ENCODE data around the gene ASXL1.
"Not testable (repeated sequence)": the region's sequence is repeated elsewhere in the genome, so short reads cannot be mapped to it uniquely, and the experiment has no call there.

The ASXL1 gene

DNA sequence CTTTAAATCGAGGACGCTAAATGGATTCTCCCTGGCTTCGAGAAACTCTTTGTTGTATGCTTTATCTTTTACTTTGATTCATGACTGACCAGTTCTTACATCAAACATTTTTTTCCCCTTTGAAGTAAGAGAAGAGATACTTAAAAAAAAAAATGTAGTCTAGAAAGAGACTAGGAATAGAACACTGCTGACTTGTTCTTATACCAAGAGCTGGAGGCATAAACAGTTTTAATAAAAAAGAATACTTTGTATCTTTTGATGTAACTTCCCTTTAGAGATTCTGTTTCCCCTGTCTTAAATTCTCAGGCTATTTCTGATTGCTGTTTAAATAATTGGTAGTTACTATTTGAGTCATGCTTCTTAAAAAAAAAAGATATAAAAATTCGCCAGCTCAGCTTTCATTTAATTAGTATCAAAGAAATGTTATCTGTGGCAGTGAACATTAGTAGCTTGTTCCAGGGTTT is 4.8 kb downstream of the ASXL1 start:
- no peak for DNase-seq (ENCODE audit: low spot score)

DNA sequence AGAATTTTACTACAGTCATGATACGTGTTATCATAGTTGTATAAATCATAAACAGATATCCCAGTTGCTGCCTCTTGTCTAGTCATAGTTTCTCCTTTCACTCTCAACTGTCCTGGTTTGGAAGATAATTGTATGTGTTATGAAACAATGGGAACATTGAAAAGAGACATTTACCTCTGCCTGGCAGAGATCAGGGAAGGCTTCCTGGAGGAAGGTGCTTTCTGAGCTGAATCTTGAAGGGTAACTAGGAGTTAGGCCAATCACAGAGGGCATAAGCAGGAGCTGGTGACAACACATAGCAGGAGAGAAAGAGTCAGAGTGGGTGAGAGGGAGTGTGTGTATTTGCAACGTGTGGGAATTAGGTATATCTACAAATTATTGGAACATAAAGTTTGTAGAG is 5.4 kb downstream of the ASXL1 start:
- DNase-seq (ENCODE audit: low spot score): no peak

DNA sequence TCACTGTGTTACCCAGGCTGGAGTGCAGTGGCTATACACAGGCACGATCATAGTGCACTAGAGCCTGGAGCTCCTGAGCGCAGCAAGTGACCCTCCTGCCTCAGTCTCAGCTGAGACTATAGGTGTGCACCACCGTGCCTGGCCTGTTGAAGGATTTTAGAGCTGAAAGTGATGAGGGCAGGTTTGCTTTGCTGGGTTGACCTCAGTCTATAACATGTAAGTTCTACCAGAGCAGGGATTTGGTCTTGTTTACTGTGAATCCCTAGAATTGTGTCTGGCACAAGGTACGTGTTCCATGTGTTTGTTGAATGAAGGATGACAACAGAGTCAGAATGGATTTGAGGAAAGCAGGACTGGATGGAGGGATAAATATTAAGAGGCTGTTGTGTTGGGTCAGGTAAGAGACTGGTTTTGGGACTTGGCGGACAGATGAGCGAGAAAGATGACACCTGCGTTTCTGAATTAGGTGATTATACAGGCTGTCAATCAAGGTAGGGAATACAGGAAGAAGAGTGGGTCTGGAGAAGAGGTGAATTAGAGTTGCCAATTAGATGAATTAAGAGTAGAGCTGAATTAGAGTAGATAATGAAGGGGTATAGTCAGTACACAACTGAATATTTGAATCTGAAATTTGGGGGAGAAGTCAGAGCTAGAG is 6.5 kb downstream of the ASXL1 start:
- DNase-seq (ENCODE audit: low spot score): no peak

DNA sequence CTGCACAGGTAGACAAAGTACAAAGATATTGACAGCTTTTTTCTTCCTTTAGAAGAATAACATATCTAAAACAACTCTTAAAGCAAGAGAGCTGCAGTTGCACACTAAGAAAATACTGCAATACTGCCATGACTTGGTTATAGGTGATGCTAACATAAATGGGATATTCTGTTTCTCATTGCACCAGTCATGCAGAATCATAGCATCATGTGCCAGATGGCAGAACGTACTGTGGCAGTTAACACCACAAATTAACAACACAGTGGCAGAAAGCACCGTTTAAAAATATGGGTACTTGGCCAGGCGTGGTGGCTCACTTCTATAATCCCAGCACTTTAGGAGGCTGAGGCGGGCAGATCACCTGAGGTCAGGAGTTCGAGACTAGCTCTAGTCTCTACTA is 7.4 kb downstream of the ASXL1 start:
- no peak for DNase-seq (ENCODE audit: low spot score)

DNA sequence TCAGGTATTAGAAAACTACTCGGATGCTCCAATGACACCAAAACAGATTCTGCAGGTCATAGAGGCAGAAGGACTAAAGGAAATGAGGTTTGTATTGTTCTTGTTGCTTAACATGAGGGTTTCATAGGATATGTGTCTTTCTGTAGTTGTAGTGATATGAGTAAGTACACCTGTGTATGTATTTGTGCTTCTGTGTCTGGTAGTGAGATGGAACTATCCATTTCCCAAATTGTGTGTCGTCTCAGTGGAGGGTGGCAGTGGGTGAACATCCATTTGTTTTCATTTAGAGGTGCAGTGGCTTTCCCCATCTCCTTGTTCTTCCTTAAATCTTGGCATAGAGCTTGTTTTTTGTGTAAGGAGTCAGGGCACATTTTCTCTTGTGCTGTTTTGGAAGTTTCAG is 8.2 kb downstream of the ASXL1 start:
- DNase-seq (ENCODE audit: low spot score): no peak

DNA sequence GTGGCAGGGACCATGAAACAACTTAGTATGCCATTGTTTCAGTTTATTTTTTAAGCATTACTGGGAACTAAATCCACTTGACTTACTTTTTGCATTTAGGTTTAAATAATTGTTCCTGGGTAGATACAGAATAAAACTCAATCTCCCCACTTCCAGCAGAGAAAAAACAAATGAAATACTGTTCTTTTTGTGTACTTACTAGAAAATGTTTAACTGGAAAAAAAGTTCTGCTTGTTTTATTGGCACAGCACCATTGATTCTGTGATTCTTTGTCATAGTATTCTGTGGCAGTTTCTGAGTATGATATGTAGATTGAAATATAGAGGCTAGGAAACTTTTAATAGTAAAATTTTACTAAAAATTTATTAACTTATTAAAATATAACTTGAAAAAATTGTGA is 10.2 kb downstream of the ASXL1 start:
- no peak for DNase-seq (ENCODE audit: low spot score)

DNA sequence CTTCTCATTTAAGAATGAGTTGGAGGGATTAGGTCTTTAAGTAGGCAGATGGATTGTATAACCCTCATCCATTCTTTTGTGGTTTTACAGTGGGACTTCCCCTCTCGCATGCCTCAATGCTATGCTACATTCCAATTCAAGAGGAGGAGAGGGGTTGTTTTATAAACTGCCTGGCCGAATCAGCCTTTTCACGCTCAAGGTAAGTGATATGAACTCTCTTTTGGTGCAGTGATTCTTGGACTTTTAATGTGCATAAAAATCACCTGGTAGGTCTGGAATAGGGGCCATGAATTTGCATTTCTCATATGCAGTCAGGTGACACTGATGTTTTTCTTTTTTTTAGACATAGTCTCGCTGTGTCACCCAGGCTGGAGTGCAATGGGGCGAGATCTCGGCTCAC is 10.8 kb downstream of the ASXL1 start:
- DNase-seq (ENCODE audit: low spot score): no peak

DNA sequence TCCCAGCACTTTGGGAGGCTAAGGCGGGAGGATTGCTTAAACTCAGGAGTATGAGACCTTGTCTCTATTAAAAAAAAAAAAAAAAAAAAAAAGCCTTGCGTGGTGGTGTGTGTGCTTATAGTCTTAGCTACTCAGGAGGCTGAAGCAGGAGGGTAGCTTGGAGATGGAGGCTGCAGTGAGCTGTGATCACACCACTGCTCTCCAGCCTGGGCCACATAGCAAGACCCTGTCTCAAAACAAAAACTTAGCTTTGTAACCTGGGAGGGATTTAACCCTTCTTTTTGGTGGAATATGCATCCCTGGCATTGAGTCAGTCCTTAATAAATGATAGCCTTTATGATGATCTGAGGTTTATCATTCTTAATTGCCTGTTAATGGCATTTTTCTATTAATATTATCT is 12.8 kb downstream of the ASXL1 start:
- DNase-seq (ENCODE audit: low spot score): no peak

DNA sequence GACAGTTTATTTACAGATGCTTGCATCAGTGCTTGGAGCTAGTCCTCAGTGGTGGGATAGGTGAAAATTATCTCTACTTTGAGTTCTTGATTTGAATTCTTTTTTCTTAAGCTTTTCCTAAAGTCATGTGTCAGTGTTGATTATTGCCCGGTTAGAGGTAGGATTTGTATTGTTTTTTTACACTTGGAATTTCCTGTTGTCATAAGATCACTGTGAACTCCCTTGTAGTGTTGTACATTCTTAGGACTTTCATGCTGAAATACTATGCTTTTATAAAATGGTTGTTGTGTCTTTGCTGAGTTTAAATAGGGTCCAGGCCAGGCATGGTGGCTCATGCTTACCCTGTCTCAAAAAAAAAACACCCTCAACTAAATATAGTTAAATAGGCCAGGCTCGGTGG is 20.3 kb downstream of the ASXL1 start:
- no peak for DNase-seq (ENCODE audit: low spot score)

DNA sequence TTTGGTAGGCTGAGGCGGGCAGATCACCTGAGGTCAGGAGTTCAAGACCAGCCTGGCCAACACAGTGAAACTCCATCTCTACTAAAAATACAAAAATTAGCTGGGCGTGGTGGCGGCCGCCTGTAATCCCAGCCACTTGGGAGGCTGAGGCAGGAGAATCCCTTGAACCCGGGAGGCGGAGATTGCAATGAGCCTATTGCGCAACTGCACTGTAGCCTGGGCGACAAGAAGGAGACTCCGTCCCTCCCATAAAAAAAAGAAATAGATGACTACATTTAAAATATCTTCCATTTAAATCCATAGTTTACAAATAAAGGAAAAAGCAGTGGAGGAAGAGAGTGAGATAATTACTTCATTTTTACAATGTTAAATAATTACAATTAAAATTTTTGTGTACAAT is 21.9 kb downstream of the ASXL1 start:
- DNase-seq (ENCODE audit: low spot score): not testable (repeated sequence)

DNA sequence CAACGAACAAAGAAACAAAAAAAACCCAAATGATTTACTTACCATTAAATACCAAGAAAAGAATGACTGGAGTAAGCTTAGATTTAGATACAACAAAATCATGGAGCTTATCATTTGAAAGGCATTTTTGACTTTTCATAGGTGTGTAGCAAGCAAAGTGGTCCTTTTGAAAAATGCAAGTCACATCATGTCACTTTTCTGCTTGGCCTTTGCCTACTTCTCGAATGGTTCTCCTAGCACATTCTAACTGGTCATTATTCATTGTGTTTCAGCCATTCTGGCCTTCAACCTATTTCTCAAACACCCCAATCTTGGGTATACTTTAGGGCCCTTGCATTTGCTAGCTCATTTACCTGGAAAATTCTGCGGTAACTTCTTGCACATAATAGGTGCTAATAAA is 22.6 kb downstream of the ASXL1 start:
- DNase-seq (ENCODE audit: low spot score): no peak

DNA sequence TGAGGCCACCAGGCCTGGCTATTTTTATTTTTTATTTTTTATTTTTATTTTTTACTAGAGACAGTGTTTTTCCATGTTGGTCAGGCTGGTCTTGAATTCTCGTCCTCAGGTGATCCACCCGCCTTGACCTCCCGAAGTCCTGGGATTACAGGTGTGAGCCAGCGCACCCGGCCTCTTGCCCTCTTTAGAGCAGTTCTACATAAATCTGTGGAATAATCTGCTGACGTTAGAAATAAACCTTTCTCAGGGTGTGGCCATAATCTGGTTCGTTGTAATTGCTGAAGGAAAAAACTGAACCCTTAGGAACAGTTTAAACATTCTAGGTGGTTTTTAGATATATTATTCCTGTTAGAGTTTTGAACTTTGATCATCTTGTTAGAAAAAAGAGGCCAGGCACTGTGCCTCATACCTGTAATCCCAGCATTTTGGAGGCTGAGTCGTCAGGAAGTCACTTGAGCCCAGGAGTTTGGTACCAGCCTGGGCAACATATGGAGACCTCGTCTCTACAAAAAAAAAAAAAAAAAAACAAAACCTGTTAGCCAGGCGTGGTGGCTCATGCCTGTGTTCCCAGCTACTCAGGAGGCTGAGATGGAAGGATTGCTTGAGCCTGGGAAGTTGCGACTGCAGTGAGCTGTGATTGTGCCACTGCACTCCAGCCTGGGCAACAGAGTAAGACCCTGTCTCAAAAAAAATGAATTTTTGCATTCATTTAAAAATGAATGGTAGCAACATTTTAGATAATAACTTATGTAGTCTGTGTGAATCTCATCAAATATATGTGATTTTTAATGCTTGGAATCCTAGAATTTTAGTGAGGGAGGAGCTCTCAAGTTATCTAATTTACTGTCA is 24.2 kb downstream of the ASXL1 start:
- no peak for DNase-seq (ENCODE audit: low spot score)

DNA sequence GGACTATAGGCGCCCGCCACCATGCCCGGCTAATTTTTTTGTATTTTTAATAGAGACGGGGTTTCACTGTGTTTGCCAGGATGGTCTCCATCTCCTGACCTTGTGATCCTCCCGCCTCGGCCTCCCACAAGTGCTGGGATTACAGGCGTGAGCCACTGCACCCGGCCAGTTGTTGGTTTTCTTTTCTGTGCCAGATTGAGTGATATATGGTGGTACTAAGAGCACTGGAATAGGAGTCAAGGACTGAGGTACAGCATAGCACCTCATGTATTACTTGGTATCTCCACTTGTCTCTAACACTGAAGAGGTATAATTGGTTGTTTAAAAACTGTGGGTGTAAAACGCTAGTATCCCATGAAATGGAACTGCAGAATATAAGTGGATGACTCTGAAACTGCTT is 25.3 kb downstream of the ASXL1 start:
- not testable (repeated sequence) for DNase-seq (ENCODE audit: low spot score)

DNA sequence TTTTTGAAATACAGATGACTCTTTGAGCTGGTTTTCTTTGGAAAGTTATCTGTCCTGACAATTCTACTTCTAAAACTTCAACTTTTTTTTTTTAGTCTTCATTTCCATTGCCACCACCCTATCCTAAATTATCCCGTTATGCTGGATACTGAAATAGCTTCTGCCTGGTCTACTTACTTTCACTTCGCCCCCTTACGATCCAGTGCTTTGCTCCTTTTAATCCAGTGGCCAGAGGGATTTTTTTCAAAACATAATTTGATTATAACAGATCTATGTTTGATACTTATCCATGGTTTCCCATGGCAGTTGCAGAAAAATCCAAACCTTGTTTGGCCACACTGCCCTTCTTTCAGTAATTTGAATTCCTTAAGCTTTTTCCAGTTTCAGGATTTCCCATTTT is 27.4 kb downstream of the ASXL1 start:
- DNase-seq (ENCODE audit: low spot score): no peak

DNA sequence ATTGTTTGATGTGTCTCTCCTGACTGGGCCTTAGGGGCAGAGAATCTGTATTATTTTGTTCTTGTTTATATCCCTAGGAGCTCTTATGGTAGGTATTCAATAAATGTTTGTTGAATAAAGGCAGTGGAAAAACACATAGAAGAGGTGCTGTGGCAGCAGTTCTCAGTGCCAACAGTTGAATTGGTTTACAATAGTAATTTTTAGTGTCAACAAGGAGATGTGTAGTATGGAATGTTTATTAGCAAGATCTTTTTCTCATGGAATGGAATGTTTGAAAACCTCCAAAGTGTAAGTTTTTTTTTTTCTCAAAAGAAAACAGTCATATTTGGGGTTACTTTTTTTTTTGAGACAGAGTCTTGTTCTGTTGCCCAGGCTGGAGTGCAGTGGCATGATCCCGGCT is 28.0 kb downstream of the ASXL1 start:
- no peak for DNase-seq (ENCODE audit: low spot score)

DNA sequence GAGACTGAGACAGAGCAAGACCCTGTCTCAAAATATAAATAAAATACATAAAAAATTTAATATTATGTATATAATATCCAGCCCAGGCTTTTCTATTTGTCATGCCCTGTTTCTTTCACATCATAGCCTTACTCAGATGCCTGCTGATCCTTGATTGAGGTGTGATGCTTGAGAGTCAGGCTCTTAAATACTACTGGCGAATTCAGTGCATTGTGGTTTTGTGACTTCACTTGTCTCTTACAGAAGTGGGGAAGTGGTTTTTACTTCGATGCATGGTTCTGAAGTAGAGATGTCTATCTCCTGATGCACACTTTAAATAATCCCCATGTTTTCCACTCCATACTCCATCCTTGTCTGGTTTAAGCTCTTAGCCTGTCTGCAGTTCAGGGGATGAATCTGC is 29.1 kb downstream of the ASXL1 start:
- DNase-seq (ENCODE audit: low spot score): no peak

DNA sequence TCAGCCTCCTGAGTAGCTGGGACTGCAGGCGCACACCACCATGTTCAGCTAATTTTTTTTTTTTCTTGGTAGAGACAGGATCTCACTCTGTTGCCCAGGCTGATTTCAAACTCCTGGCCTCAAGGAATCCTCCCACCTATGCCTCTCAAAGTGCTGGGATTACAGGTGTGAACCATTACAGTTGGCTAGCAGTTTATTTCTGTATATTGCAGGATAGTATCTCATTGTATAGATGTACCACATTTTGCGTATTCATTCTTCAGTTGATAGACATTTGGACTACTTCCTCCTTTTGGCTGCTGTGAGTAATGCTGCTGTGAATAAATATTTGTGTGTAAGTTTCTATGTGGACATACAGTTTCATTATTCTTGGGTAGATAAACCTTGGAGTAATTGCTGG is 32.9 kb downstream of the ASXL1 start:
- no peak for DNase-seq (ENCODE audit: low spot score)

DNA sequence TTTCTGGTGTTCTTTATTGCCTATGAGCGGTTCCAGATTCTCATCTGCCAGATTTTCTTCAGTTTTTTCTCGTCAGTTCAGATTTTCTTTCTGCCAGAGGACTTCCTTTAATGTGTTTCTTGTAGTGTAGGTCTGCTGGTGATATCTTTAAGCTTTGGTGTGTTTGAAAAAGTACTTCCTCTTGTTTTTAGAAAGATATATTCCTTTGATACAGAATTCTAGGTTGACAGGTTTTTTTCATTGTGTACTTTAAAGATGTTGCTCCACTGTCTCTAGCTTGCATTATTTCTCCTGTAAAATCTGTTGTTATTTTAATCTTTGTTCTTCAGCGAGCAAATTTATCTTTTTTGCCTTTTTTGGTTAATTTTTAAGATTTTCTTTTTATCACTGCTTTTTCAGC is 36.9 kb downstream of the ASXL1 start:
- no peak for DNase-seq (ENCODE audit: low spot score)

DNA sequence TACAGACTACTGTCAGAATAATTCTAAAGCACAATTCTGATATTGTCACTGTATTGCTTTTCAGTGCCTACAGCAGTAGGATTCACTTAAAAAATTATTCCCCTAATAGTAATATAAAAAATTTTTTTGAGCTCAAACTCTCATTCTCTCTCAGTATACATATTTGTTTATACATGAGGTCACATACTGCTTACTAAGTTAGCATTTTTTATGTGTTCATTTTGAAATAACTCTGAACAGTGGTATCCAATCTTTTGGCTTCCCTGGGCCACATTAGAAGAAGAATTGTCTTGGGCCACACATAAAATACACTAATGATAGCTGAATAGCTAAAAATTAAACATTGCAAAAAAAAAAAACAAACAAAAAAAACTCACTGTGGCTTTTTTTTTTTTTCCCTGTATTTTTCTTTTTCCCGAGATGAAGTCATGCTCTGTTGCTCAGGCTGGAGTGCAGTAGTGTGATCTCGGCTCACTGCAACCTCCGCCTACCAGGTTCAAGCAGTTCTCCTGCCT is 38.6 kb downstream of the ASXL1 start:
- no peak for DNase-seq (ENCODE audit: low spot score)

DNA sequence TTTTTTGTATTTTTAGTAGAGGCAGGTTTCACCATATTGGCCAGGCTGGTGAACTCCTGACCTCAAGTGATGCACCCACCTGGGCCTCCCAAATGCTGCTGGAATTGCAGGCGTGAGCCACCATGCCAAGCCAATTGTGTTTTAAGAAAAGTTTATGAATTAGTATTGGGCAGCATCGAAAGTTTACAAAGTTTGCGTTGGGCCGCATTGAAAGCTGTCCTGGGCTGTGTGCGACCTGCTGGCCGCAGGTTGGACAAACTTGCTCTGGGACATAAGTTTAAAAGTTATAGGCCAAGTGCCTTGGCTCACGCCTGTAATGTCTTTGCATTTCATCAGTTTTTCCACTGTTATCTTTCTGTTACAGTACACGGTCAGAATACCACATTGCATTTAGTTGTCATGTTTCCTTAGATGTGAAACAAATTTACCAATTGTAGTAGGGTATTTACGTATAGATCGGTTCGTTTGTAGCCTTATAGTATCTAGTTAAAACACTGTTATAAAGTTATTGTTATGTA is 39.5 kb downstream of the ASXL1 start:
- DNase-seq (ENCODE audit: low spot score): no peak

DNA sequence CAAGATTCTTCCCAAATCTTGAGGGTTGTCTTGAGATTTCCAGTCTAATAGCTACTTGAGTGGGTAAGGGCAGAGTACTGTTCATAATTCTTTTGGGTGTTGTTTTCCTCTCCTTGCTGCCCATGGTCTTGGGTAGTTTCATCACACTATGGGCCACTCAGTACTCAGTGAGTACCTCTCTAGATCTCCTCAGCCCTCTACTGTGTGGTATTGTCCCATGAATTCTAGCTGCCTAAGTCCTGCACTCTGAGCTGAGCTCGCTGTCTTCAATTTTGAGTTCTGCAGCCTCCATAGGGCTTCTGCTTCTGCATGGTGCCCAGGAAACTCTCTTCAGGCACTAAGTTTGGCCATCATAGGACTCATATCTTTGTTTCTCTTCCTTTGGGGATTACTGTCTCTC is 42.3 kb downstream of the ASXL1 start:
- DNase-seq (ENCODE audit: low spot score): no peak

DNA sequence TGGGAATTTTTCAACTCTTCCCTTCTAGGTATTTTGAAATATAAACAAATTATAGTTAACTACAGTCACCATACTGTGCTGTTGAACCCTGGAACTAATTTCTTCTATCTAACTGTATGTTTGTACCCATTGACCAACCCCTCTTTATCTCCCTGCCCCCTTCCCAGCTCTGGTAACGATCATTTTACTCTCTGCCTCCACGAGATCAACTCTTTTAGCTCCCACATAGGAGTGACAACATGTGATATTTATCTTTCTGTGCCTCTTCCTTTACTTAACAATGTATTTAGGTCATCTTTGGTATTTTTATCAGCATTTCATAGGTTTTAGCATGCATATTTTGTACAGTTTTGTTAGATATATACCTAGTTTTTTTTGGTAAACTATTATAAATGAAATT is 45.9 kb downstream of the ASXL1 start:
- DNase-seq (ENCODE audit: low spot score): no peak

DNA sequence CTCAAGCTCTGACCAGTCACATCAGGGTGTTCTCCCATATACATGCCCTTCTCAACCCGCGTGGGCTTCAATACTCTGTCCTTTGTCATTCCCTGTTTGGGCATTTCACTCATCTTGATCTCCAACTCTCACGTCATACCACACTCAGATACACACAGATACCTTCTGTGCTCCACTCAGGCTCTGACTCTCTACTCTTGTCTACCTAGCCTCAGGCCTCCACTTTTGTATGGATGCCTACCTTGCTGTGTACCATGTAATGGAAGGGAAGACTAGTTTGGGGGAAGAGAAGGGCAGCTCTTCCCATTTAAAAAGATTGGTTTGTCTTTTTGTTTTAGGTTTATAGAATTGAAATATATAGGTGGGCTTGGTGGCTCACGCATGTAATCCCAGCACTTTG is 48.6 kb downstream of the ASXL1 start:
- DNase-seq (ENCODE audit: low spot score): no peak

Data from pons (tissue), 1 donor.